ENCODE data around the gene SCD5. TPM values are rescaled to one million over a fixed set of nuclear protein-coding genes. Genes with fewer than 3 reads are reported as not detected.

Gene SCD5
- total and polyA plus RNA-seq, 2 donors (not counting 3 experiments of a cell fraction or from before 2014, with no cell fraction given), result 38.4 to 38.5 TPM

- TF ChIP-seq GATA2 (IDR thresholded peaks at IDR 0.05; ENCODE audit: insufficient read depth, insufficient read length, low read depth, low read length) (no peak), POLR2AphosphoS5 (IDR thresholded peaks at IDR 0.05; ENCODE audit: insufficient read depth, low read depth, low read length) (no peak), FOS (IDR thresholded peaks at IDR 0.05; ENCODE audit: borderline replicate concordance, insufficient read depth, low read length) (no peak), MYC (IDR thresholded peaks at IDR 0.05; ENCODE audit: low read depth, low read length) (no peak), POLR2A (IDR thresholded peaks at IDR 0.05; ENCODE audit: low read depth, low read length) (no peak), EZH2 (IDR thresholded peaks at IDR 0.05; ENCODE audit: borderline replicate concordance, low read depth, low read length, severe bottlenecking) (no peak), CTCF (IDR thresholded peaks at IDR 0.05; ENCODE audit: extremely low read depth in 1 of 2, insufficient read depth in 1 of 2, low read depth in 1 of 2, low read length in 2 of 2) (no peak), JUN (IDR thresholded peaks at IDR 0.05; ENCODE audit: borderline replicate concordance, insufficient read depth, insufficient read length, low read depth) (no peak), MAX (IDR thresholded peaks at IDR 0.05; ENCODE audit: insufficient read depth, insufficient read length) (no peak)
- H4K20me1 ChIP-seq (replicated peaks; ENCODE audit: control insufficient read depth, extremely low read depth, insufficient read depth, low read length), result no peaks in the 10 kb centered on the region
- no peaks in the 10 kb centered on the region for H3K9me1 ChIP-seq (replicated peaks; ENCODE audit: control insufficient read depth, extremely low read depth, insufficient read depth, low read length)
- H3K4me2 ChIP-seq (ENCODE audit: insufficient read depth, low read length), result no peak overlapping the region
- H3K9me3 ChIP-seq (replicated peaks; ENCODE audit: control insufficient read depth, insufficient read depth, low read length), result no peaks in the 10 kb centered on the region
- H3K27ac ChIP-seq (ENCODE audit: insufficient read depth, low read depth, low read length), result no peak overlapping the region
- no peak overlapping the region for H3K9ac ChIP-seq (replicated peaks; ENCODE audit: extremely low read depth, insufficient read depth, low read length)
- POLR2A ChIA-PET, result no interaction called here
- H3K36me3 ChIP-seq (ENCODE audit: control insufficient read depth in 2 of 2, extremely low read depth in 1 of 2, insufficient read depth in 2 of 2, low read length in 2 of 2), result no peaks in the 10 kb centered on the region
- no peaks in the 10 kb centered on the region for H3K27me3 ChIP-seq (ENCODE audit: control insufficient read depth in 2 of 2, insufficient read depth in 2 of 2, low read length in 2 of 2)
- FAIRE-seq (no peak), DNase-seq (ENCODE audit: low read depth, low spot score) (no peak)
- intact Hi-C loops (cut with micrococcal nuclease) (no loop called here), dilution Hi-C loops (cut with MboI; ENCODE audit: extremely low pct_ligation_motif_present, low sequenced_read_pairs) (no loop called here)
- BruUV-seq (replicated peaks), result no TSS peak
- no peaks in the 10 kb centered on the region for H3K79me2 ChIP-seq (ENCODE audit: control insufficient read depth, insufficient read depth, low read length)
- CTCF ChIA-PET, result interaction anchor here (0.6 to 2.3 kb wide), 7 partner anchors 10 to 303 kb away, joined by 3 to 8 read pairs (median 3); no protein-coding TSS in a partner anchor
- no peak overlapping the region for H2AFZ ChIP-seq (ENCODE audit: low read depth, low read length)
- H3K4me1 ChIP-seq (ENCODE audit: control insufficient read depth, extremely low read depth, insufficient read depth, low read length), result peaks cover 6% of the 10 kb centered on the region
- H3K4me3 ChIP-seq (replicated peaks in 1 of 3; ENCODE audit: insufficient read depth in 1 of 3, low read depth in 1 of 3, low read length in 3 of 3), result no peak overlapping the region
These were observed 102.3 kb downstream of the SCD5 start for GRCh38 chr4:82696117-82696860.

Measured in endothelial cell of umbilical vein (primary cell).